ENCODE data around the gene PIGT.

Gene PIGT

DNA sequence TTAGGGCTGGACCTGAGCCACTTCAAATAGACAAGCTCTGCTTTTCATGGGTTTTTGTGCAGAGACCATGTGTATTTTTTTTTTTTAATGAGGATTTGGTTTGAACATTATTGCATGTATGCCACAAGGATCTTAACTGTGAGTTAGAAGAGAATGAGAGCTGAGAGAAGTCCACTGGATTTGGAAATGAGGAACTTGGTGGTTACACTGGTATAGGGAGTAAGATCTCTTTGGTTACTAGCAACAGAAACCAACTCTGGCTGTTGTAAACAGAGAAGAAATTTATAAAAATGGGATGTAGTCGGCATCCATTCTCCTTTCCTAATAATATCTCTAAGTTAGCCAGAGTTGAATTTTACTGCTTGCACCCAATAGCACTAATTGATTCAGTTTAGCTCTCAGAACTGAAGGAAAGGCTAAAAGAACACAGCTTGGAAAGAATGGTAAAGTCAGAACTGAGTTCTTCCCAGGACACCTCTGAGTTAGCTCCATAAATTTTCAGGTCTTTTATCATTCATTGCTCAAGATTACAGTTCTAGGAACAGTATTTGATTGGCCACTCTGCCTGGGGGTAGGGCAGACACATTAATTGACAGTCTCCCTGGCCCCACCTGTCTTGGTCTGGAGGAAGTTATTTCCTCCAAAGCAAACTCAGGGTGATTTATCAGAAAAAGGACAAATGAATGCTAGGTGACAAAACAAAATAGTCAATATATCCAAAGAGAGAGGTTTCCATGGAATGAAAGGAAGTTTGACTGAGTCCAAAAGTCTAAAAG is 49.7 kb downstream of the PIGT start:
- Histone ChIP-seq H3K9ac (ENCODE audit: low read depth, low read length) (no peak overlapping the region), H3K4me3 (ENCODE audit: low read depth in 1 of 2, low read length in 2 of 2) (no peak overlapping the region)
- TF ChIP-seq, protein P1, sequence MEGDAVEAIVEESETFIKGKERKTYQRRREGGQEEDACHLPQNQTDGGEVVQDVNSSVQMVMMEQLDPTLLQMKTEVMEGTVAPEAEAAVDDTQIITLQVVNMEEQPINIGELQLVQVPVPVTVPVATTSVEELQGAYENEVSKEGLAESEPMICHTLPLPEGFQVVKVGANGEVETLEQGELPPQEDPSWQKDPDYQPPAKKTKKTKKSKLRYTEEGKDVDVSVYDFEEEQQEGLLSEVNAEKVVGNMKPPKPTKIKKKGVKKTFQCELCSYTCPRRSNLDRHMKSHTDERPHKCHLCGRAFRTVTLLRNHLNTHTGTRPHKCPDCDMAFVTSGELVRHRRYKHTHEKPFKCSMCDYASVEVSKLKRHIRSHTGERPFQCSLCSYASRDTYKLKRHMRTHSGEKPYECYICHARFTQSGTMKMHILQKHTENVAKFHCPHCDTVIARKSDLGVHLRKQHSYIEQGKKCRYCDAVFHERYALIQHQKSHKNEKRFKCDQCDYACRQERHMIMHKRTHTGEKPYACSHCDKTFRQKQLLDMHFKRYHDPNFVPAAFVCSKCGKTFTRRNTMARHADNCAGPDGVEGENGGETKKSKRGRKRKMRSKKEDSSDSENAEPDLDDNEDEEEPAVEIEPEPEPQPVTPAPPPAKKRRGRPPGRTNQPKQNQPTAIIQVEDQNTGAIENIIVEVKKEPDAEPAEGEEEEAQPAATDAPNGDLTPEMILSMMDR (IDR thresholded peaks at IDR 0.05; ENCODE audit: borderline replicate concordance, extremely low read depth, low read length, poor library complexity, severe bottlenecking), result no peak
- TF ChIP-seq EZH2 (IDR thresholded peaks at IDR 0.05; ENCODE audit: borderline replicate concordance, low read depth, low read length, severe bottlenecking), result no peak

DNA sequence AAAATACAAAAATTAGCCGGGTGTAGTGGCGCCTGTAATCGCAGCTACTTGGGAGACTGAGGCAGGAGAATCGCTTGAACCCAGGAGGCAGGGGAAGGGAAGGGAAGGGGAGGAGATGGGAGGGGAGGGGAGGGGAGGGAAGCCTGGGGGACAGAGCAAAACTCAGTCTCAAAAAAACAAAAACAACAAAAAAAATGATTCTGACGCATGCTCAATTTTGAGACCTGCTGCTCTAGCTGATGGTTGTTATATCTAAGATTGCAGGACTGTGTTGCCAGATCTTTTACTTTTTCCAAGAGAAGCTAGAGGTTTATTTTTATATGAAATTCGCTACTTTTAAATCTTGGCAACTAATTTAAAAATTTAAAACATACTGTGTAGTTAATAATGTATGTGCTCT is 51.2 kb downstream of the PIGT start:
- Histone ChIP-seq H3K4me3 (ENCODE audit: low read depth in 1 of 2, low read length in 2 of 2) (no peak overlapping the region), H3K27ac (ENCODE audit: low read length) (no peak overlapping the region), H3K9ac (ENCODE audit: low read depth, low read length) (no peak overlapping the region), H3K4me2 (ENCODE audit: insufficient read depth, low read length) (no peak overlapping the region), H3K79me2 (ENCODE audit: insufficient read depth, low read length) (no peaks in the 10 kb centered on the region), H4K20me1 (ENCODE audit: insufficient read depth, low read length) (no peaks in the 10 kb centered on the region), H3K4me1 (ENCODE audit: insufficient read depth, low read length) (no peaks in the 10 kb centered on the region), H3K9me3 (ENCODE audit: insufficient read depth, low read length, severe bottlenecking) (no peaks in the 10 kb centered on the region), H3K36me3 (ENCODE audit: insufficient read depth, low read length) (no peaks in the 10 kb centered on the region), H2AFZ (ENCODE audit: low read depth, low read length) (no peak overlapping the region), H3K27me3 (ENCODE audit: insufficient read depth, low read length, poor library complexity) (peaks cover 48% of the 10 kb centered on the region)
- no peak for TF ChIP-seq EZH2 (IDR thresholded peaks at IDR 0.05; ENCODE audit: borderline replicate concordance, low read depth, low read length, severe bottlenecking)
- TF ChIP-seq, protein P1 (IDR thresholded peaks at IDR 0.05; ENCODE audit: borderline replicate concordance, extremely low read depth, low read length, poor library complexity, severe bottlenecking), result no peak
- ATAC-seq (ENCODE audit: insufficient read depth, low read depth) (no peak), DNase-seq (no peak)

More for the DNA sequence above, 49.7 kb downstream of the PIGT start:
- Histone ChIP-seq H3K27me3 (ENCODE audit: insufficient read depth, low read length, poor library complexity) (peaks cover 57% of the 10 kb centered on the region), H2AFZ (ENCODE audit: low read depth, low read length) (no peak overlapping the region), H3K36me3 (ENCODE audit: insufficient read depth, low read length) (no peaks in the 10 kb centered on the region), H3K9me3 (ENCODE audit: insufficient read depth, low read length, severe bottlenecking) (no peaks in the 10 kb centered on the region), H4K20me1 (ENCODE audit: insufficient read depth, low read length) (no peaks in the 10 kb centered on the region), H3K27ac (ENCODE audit: low read length) (no peak overlapping the region), H3K4me1 (ENCODE audit: insufficient read depth, low read length) (no peaks in the 10 kb centered on the region), H3K79me2 (ENCODE audit: insufficient read depth, low read length) (no peaks in the 10 kb centered on the region), H3K4me2 (ENCODE audit: insufficient read depth, low read length) (no peak overlapping the region)
- no peak for DNase-seq
- ATAC-seq (ENCODE audit: insufficient read depth, low read depth), result no peak

DNA sequence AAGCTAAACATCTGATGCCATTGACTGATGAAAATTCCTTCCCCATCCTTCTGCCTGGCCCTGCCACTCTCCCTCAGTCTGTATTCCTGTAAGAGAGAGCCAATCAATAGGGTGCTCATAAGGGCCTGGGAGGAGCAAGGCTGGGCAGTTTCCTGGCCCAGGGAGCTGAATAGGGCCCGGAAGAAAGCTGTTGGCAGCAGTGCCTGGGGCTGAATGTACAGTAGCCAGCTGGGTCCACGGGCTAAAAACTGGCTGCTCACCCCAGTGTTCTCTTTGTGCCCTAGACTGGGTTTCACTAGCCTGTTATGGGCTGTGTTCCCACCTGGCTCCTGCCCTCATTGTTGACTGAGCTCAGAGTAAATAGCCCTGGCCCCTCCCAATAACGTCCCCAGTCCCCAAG is 51.9 kb downstream of the PIGT start:
- TF ChIP-seq, protein P1 (IDR thresholded peaks at IDR 0.05; ENCODE audit: borderline replicate concordance, extremely low read depth, low read length, poor library complexity, severe bottlenecking), result no peak
- no peak for TF ChIP-seq EZH2 (IDR thresholded peaks at IDR 0.05; ENCODE audit: borderline replicate concordance, low read depth, low read length, severe bottlenecking)
- H3K27me3 ChIP-seq (ENCODE audit: insufficient read depth, low read length, poor library complexity), result peaks cover 42% of the 10 kb centered on the region
- no peak overlapping the region for H3K4me2 ChIP-seq (ENCODE audit: insufficient read depth, low read length)
- no peaks in the 10 kb centered on the region for H3K79me2 ChIP-seq (ENCODE audit: insufficient read depth, low read length)
- H3K36me3 ChIP-seq (ENCODE audit: insufficient read depth, low read length), result no peaks in the 10 kb centered on the region
- no peaks in the 10 kb centered on the region for H3K9me3 ChIP-seq (ENCODE audit: insufficient read depth, low read length, severe bottlenecking)
- H3K9ac ChIP-seq (ENCODE audit: low read depth, low read length), result no peak overlapping the region
- no peaks in the 10 kb centered on the region for H3K4me1 ChIP-seq (ENCODE audit: insufficient read depth, low read length)
- no peak overlapping the region for H2AFZ ChIP-seq (ENCODE audit: low read depth, low read length)
- no peak overlapping the region for H3K4me3 ChIP-seq (ENCODE audit: low read depth in 1 of 2, low read length in 2 of 2)
- ATAC-seq (ENCODE audit: insufficient read depth, low read depth) (no peak), DNase-seq (no peak)
- H4K20me1 ChIP-seq (ENCODE audit: insufficient read depth, low read length), result no peaks in the 10 kb centered on the region
- H3K27ac ChIP-seq (ENCODE audit: low read length), result no peak overlapping the region

All from DND-41 (cell line).